Mucosa of descending colon (tissue), 3 donors: ENCODE data around the gene TELO2. TPM values are rescaled to one million over a fixed set of nuclear protein-coding genes. Genes with fewer than 3 reads are reported as not detected.

ENCODE experiments used
- ATAC-seq: fragments of 200-7000 bp; cut with Tn5 transposase; one replicate; pipeline ENCODE4 v1.9.1; 2020; ENCODE audit warnings: mild to moderate bottlenecking, moderate library complexity
- DNase-seq, 3 donors: peaks; one replicate each; pipeline ENCODE4 v3.0.0-alpha.2; 2020
- H3K36me3 ChIP-seq: fragments of 200-600 bp; one replicate; pipeline ENCODE4 v1.8.0; 2021; ENCODE audit warnings: low read depth, mild to moderate bottlenecking
- H3K4me1 ChIP-seq: fragments of 200-600 bp; one replicate; pipeline ENCODE4 v1.8.0; 2021; ENCODE audit warnings: low read depth, mild to moderate bottlenecking
- H3K4me3 ChIP-seq: fragments of 200-600 bp; one replicate; pipeline ENCODE4 v1.8.0; 2021; ENCODE audit warnings: mild to moderate bottlenecking
- H3K9me3 ChIP-seq: fragments of 200-600 bp; one replicate; pipeline ENCODE4 v1.8.0; 2021; ENCODE audit warnings: mild to moderate bottlenecking
- intact Hi-C, 2 donors: fragments of 100-400 bp; cut with DNase I in 1 of 2; cut with micrococcal nuclease in 1 of 2; formaldehyde crosslinking; loops; one replicate each; pipeline versions ENCODE4 v1.11.0 to v1.11.1; 2022; cut with DNase I, micrococcal nuclease
- total RNA-seq, 3 donors: library from RNA; stranded (reverse); fragmentation: NEBNext Ultra II Directional in 2 of 3; extraction: Animal tissue kit (Norgen Biotek cat#: 25700) in 2 of 3; gene quantifications; one replicate each; pipeline versions ENCODE4 v1.2.1 to v1.2.4, GENCODE V29; 2021 to 2023
- TF ChIP-seq, protein P1 (sequence below): fragments of 200-600 bp; IDR thresholded peaks from one replicate; pipeline ENCODE4 v1.8.0; 2022; ENCODE audit warnings: antibody characterized with exemption, mild to moderate bottlenecking
- donor health status: DM: no; HTN: no; CAD: no; lungs with moderate emphysema.
- donor health status: DM: no; HTN: no; CAD: no.
- donor health status: DM: no; HTN: yes; CAD: no.

TELO2 gene
- total RNA-seq, 3 donors from 2014 or later: 32.2 to 41.6 (median 37.8) TPM

- Histone ChIP-seq H3K4me3 (no peak overlapping the region), H3K9me3 (no peaks in the 10 kb centered on the region), H3K4me1 (no peaks in the 10 kb centered on the region), H3K36me3 (no peaks in the 10 kb centered on the region)
- no peak for DNase-seq
- intact Hi-C loops: no loop called here
- ATAC-seq: no peak
- TF ChIP-seq, protein P1, sequence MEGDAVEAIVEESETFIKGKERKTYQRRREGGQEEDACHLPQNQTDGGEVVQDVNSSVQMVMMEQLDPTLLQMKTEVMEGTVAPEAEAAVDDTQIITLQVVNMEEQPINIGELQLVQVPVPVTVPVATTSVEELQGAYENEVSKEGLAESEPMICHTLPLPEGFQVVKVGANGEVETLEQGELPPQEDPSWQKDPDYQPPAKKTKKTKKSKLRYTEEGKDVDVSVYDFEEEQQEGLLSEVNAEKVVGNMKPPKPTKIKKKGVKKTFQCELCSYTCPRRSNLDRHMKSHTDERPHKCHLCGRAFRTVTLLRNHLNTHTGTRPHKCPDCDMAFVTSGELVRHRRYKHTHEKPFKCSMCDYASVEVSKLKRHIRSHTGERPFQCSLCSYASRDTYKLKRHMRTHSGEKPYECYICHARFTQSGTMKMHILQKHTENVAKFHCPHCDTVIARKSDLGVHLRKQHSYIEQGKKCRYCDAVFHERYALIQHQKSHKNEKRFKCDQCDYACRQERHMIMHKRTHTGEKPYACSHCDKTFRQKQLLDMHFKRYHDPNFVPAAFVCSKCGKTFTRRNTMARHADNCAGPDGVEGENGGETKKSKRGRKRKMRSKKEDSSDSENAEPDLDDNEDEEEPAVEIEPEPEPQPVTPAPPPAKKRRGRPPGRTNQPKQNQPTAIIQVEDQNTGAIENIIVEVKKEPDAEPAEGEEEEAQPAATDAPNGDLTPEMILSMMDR: no peak
These were observed 6.4 kb upstream of the TELO2 start for GRCh38 chr16:1486551-1487390.

DNA sequence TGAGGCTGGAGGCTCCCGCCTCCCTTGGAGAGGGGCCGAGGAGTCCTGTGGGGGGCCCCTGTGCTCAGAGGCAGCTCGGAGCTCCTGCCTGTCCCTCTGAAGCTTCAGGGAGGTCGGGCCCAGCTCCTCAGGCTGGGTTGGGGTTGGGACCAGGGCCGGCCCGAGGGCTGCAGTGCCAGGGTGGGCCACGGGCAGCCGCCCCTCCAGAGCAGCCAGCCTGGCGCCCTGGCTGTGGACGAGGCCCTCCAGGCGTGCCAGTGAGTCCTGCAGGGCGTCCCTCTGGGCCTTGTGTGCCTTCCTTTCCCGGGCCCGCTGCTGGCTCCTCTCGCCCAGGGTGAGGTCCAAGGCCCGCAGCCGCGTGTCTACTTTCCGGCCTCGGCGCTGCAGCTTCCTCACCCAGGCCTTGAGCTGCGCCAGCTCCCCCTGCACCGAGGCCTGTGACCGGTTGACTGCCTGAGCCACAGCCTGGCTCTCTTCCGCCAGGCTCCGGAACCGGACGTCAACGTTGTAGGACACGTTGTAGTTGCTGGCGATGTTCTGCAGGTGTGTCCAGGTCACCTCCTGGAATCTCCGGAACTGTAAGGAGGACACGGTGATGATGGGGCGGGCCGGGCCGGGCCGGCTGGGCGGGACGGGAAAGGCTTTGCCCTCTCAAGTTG is 5.6 kb upstream of the TELO2 start:
- intact Hi-C loops: no loop called here
- DNase-seq (no peak), ATAC-seq (no peak)
- Histone ChIP-seq H3K9me3 (no peaks in the 10 kb centered on the region), H3K4me1 (no peaks in the 10 kb centered on the region), H3K36me3 (no peaks in the 10 kb centered on the region), H3K4me3 (no peak overlapping the region)
- TF ChIP-seq, protein P1: no peak

DNA sequence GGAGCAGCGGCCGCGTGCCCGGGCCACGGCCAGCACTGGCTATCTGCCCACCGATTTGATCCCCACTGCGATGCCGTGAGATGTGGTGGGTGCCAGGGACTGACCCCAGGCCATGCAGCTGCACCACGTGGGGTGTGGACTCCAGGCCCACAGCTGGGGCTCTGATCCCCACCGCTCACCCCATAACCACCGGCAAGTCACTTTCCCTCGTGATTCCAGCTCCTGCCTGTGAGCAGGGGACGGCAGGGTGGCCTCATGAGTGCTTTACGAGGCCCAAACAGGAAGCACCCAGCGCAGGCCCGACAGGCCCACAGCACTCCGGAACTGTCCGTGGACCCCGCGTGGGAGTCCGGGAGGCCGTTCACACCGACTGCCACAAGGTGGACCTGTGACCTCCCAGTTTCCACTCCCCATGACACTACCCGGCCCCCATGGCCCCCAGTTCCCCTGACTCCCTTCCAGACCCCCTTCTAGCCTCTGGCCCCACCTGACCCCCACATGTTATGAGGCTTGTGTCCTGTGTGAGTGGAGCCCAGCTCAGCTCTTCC is 5.0 kb upstream of the TELO2 start:
- DNase-seq (no peak), ATAC-seq (no peak)
- TF ChIP-seq, protein P1: no peak
- H3K36me3 ChIP-seq: no peaks in the 10 kb centered on the region
- H3K4me1 ChIP-seq: no peaks in the 10 kb centered on the region
- no peak overlapping the region for H3K4me3 ChIP-seq
- intact Hi-C loops: no loop called here
- no peaks in the 10 kb centered on the region for H3K9me3 ChIP-seq

DNA sequence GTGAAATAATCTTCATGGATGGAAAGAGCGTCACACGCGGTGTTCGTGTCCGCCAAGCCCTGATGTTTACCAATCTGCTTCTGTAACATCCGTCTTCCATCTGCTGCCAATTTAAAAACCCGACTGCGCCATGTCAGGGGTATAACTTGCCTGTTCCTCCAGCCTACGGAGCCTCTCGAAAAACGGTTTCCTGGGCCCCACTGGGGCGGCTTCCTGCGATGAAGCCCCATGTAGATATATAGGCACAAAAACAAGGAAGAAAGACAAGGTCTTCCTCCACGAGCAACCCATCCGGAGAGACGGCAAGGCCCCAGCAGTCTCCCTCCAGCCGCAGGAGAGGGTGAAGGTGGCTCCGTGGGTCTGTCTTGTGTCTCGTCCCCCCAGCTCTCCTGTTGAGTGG is 4.5 kb upstream of the TELO2 start, which contains the start of gene PTX4:
Gene PTX4 (minus strand): TSS at position 326 of the 400 bp plus-strand sequence. CDS start 35 bp downstream, at position 291.
- ATAC-seq (no peak), DNase-seq (no peak)
- no peaks in the 10 kb centered on the region for H3K36me3 ChIP-seq
- no peak within 1 kb of the TSS for H3K4me3 ChIP-seq
- intact Hi-C loops: no loop called here
- H3K4me1 ChIP-seq: no peaks in the 10 kb centered on the region
- TF ChIP-seq, protein P1: no peak
- H3K9me3 ChIP-seq: no peaks in the 10 kb centered on the region

GRCh38 chr16:1489077-1489476 is 4.1 kb upstream of the TELO2 start:
- no peak for ATAC-seq
- TF ChIP-seq, protein P1: no peak
- Histone ChIP-seq H3K4me3 (no peak overlapping the region), H3K9me3 (no peaks in the 10 kb centered on the region), H3K36me3 (no peaks in the 10 kb centered on the region), H3K4me1 (peaks cover 4% of the 10 kb centered on the region)
- no peak for DNase-seq
- intact Hi-C loops: no loop called here
